HG03159 (cell line): ENCODE measurements around the gene NIPA2.

Experiments
- ATAC-seq: cut with Tn5 transposase; IDR thresholded peaks from one replicate; pipeline ENCODE4 v1.9.1; 2021; ENCODE audit warnings: mild to moderate bottlenecking, moderate library complexity; ENCODE audit not compliant: unreplicated experiment

NIPA2 gene

GRCh38 chr15:22831473-22831872 lies 7.0 kb upstream of the NIPA2 start:
- no peak for ATAC-seq

GRCh38 chr15:22839046-22839695 lies 705 bp downstream of the NIPA2 start:
- ATAC-seq: no peak

- no peak for ATAC-seq
Measured at GRCh38 chr15:22844421-22845288, 6.2 kb downstream of the NIPA2 start.

GRCh38 chr15:22845289-22845900 lies 6.9 kb downstream of the NIPA2 start:
- ATAC-seq: no peak

- no peak for ATAC-seq
Measured at GRCh38 chr15:22846073-22846472, 7.6 kb downstream of the NIPA2 start.

GRCh38 chr15:22850055-22850454 lies 11.6 kb downstream of the NIPA2 start:
- ATAC-seq: no peak

GRCh38 chr15:22851513-22851912 lies 13.0 kb downstream of the NIPA2 start:
- ATAC-seq: no peak

- no peak for ATAC-seq
Measured at GRCh38 chr15:22855791-22856190, 17.3 kb downstream of the NIPA2 start.

- ATAC-seq: no peak
Measured at GRCh38 chr15:22856659-22857058, 18.2 kb downstream of the NIPA2 start.

GRCh38 chr15:22861161-22861560 lies 22.7 kb downstream of the NIPA2 start:
- ATAC-seq: no peak

- ATAC-seq: no peak
Measured at GRCh38 chr15:22863356-22863755, 24.9 kb downstream of the NIPA2 start.

GRCh38 chr15:22866079-22866478 lies 27.6 kb downstream of the NIPA2 start:
- no peak for ATAC-seq

- no peak for ATAC-seq
Measured at GRCh38 chr15:22867886-22868285, 29.4 kb downstream of the NIPA2 start.

GRCh38 chr15:22868495-22868894 lies 30.0 kb downstream of the NIPA2 start:
- no peak for ATAC-seq

- ATAC-seq: no peak
Measured at GRCh38 chr15:22868928-22869327, 30.5 kb downstream of the NIPA2 start.

- no peak for ATAC-seq
Measured at GRCh38 chr15:22869856-22870255, 31.4 kb downstream of the NIPA2 start.

GRCh38 chr15:22870865-22871264 lies 32.4 kb downstream of the NIPA2 start:
- no peak for ATAC-seq

- ATAC-seq: no peak
Measured at GRCh38 chr15:22871481-22872086, 33.1 kb downstream of the NIPA2 start.

GRCh38 chr15:22872936-22873701 lies 34.7 kb downstream of the NIPA2 start:
- no peak for ATAC-seq

- ATAC-seq: no peak
Measured at GRCh38 chr15:22873841-22874240, 35.4 kb downstream of the NIPA2 start.

- no peak for ATAC-seq
Measured at GRCh38 chr15:22874256-22874655, 35.8 kb downstream of the NIPA2 start.
